NCI-H187 (cell line): ENCODE measurements around the gene TOM1L2.

ENCODE experiments used
- DNase-seq, 2 experiments: peaks; one replicate each; lab custom pipeline; 2025; lab: John Stamatoyannopoulos, UW

Gene TOM1L2

GRCh38 chr17:17994271-17995069 is 22.3 kb upstream of the TOM1L2 start:
- no peak for DNase-seq

- DNase-seq, result no peak
Observed at GRCh38 chr17:17993852-17994251, 21.7 kb upstream of the TOM1L2 start.

- DNase-seq, result no peak
Observed at GRCh38 chr17:17993366-17993765, 21.2 kb upstream of the TOM1L2 start.

DNA sequence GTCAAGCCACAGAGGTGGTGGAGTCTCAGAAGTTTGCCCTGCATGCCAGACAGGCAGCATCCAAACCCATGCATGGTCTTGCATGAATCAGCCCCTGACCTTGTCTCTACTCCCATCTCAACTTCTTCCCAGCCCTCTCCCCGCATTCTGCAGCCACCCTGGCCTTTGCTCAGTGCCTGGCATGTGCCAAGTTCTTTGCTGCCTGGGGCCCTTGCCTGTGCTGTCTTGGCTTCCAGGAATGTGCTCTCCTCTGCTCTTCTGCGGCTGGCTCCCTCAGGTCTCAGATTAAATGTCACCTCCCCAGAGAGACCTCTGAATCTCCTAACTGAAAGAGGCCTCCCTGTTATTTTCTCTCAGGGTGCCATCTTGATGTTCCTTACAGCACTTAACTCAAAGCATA is 18.1 kb upstream of the TOM1L2 start:
- DNase-seq, result no peak

DNA sequence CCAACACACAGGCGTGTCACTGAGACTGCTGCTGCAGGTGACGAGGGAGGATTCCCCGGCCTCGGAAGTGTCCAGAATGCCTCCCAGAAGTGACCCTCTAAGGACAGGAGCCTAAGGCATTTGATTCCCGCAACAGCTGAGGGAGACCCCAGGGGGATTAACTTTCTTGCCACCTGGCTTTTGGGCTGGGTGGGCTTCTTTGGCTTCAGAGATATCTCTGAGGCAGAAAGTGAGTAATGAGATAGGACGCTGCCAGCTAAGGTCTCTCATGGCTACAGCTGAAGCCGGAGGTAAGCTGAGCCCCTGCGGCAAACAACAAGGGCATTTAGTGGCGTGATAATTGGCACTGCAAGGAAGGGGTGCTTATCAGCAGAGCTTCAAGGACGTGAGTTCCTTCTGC is 17.4 kb upstream of the TOM1L2 start:
- no peak for DNase-seq

GRCh38 chr17:17989081-17989480 is 16.9 kb upstream of the TOM1L2 start:
- DNase-seq, result no peak

DNA sequence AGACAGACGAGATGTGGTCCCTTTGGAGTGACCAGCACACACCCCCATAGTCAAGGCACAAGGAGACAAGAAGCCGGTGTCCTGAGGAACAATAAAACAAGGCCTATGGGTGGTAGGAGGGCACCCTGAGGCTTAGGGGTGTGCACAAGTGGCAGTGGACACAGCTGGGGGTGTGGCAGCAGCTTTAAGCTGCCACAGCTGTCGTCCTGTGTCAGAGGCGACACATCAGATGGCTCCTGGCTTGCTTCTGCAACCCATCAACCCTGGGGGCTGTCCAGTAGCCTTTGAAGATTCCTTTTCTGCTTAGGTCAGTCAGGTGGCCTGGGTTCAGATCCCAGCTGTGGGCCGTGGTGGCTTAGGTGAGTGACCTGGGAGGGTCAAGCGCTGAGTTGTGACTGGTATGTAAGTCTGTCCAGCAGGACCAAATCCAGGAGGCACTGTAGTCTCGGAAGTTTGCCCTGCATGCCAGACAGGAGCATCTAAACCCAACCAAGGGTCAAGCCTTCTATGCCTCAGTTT is 16.3 kb upstream of the TOM1L2 start:
- DNase-seq, result no peak

DNA sequence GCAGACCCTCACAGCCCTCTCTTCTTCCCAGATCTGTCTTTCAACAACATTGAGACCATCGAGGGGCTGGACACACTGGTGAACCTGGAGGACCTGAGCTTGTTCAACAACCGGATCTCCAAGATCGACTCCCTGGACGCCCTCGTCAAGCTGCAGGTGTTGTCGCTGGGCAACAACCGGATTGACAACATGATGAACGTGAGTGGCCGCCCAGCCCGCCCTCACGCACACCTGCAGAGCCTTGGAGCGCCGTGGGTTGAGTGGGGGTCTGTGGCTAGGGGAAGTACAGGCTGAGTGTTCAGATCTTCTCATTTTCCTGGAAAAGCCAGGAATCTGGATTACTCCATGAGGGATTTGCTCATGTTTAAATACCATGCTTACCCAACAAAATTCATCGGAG is 15.7 kb upstream of the TOM1L2 start:
- no peak for DNase-seq

DNA sequence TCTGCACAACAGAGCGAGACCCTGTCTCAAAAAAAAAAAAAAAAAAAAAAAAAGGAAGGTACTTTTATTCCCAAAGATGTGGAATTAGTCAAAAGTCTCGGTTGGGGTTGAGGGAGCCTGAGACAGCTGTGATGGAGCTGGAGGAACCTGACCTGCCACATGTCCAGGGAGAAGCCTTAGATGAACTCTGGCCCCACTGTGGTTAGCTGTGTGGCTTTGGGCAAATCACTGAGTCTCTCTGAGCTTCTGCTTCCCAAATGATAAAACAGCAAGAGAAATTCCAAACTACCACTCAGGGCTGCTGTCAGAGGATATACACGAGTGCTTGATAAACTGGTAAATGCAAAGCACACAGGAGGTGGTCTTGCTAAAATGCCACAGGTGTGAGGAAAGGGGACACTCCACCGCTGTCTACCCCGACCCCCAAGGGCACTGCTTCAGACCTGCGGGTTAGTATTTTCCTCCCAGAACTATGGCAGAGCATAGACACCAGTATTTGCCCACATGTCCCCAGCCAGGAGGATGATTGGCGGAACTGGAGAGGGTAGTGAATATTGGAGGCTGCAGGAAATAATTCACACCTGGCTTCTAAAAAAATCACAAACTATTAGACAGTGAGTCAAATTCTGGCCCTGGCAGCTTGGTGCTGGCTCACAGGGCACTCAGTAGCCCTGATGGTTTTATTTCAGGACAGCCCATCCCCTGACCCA is 15.1 kb upstream of the TOM1L2 start:
- DNase-seq, result no peak

DNA sequence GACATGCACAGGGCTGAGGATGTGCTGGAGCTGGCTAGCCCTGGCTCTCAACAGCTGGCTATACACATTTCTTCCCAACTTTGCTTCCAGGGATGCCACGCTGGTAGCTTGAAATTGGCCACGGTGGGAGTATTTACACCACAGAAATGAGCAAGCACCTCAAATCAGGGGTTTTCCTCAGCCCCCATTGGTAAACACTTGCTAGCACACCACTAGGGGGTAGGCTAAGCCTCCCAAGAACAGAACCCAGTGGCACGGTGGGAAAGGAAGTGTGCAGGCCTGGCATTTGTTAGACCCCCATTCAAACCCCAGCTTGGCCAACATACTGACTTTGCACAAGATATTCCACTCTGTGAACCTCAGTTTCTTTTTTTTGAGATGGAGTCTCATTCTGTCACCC is 13.4 kb upstream of the TOM1L2 start:
- no peak for DNase-seq

DNA sequence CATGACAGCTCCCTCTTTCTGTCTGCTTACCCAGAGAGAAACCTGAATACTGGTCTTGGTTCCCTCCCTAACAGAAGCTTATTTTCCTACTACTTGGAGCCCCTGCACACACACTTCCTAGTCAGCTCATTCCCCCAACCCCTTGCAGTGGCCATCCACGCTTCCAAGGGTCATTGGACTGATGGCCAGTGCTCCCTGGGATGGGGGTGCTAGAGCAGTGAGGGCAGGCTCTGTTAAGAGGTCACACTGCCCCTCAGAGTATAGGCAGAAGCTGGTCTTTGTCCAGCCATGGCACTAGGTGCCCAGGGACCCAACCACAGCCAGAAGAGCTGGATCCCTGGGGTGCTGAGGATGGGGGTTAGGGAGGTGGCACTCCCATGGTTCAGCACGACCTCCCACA is 13.0 kb upstream of the TOM1L2 start:
- no peak for DNase-seq

GRCh38 chr17:17983776-17984175 is 11.6 kb upstream of the TOM1L2 start:
- no peak for DNase-seq

DNA sequence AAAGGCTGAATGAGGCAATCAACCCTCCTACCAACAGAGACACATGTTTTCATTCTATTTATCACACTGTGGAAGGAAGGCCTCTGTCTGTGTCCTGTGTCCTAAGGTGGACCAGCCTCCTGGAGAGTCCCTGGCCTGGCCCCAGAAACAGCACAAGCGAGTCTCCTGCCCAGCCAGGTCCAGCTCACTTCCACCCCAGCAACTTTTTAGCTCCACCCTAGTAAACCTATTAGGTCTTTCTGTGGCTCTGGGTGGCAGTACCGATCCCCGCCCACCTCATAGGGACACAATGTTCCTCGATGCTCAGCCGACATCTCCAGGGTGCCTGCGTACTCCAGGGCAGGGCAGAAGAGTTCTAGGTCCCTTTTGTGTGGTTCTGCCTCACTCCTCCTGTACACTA is 11.2 kb upstream of the TOM1L2 start:
- DNase-seq, result no peak

GRCh38 chr17:17982801-17983200 is 10.6 kb upstream of the TOM1L2 start:
- DNase-seq, result no peak

- no peak for DNase-seq
Observed at GRCh38 chr17:17981330-17981729, 9.1 kb upstream of the TOM1L2 start.

GRCh38 chr17:17979778-17980177 is 7.6 kb upstream of the TOM1L2 start:
- no peak for DNase-seq

- DNase-seq, result no peak
Observed at GRCh38 chr17:17978481-17979424, 6.6 kb upstream of the TOM1L2 start.

DNA sequence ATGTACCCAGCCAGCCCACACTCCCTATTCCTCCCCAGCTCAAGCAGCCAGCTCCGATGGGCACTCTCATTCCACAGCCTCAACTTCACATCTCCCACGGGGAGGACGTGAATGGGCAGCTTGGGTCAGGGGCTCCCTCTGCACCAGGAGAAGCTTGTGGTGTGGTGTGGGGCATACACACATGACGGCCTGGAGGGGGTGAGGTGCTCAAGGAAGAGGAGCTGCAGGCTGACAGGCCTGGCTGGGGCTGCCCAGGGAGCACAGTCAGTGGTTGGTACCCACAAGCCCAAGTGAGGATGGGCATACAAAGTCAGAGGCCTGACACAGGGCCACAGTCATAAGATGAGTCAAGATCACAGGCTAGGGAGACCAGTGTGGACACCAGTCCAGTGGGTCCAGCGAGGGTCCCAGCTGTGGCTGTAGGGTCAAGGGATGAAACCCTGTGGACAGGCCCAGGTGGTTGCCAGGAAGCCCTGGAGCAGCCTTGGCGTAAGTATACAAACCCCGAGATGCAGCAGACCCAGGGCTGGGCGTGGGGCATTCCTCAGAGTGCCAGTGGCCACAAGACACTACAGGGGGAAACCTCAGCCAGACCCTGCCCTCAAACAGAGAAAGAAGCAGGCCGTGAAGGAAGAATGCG is 4.9 kb upstream of the TOM1L2 start:
- DNase-seq, result no peak

DNA sequence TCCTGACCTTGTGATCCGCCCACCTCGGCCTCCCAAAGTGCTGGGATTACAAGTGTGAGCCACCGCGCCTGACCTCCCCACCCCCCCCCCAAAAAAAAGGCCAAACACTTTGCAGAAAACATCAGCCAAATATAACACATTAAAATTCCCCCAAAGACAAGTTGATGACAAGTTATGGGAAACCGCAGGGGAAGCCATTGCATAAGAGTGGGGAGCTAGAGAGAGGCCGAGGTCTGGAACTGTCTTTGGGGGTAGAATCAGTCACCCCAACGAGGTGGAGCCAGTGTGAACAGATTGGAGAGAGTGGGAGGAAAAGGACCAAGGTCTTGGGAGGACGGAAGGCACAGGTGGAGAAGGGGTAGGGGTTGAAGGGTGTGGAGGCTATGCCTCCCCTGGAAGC is 3.2 kb upstream of the TOM1L2 start:
- DNase-seq, result no peak

DNA sequence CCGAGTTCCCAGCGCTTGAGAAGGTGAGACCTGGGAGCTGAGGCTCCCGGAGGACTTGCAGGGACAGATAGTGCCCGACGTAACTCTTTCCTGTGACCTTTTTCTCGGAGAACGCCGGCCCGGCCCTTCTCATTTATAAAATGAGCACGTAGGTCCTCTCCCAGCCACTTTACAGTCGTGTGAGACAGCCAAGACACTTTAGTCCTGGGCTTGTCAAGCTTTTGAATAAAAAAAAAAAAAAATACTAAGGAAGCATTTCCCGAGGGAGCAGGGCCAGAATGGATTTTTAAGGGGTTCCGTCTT is 703 bp upstream of the TOM1L2 start:
- DNase-seq, result no peak

GRCh38 chr17:17971431-17972125 is 622 bp downstream of the TOM1L2 start:
- DNase-seq, result no peak
